HepG2 (cell line): Measurements from ENCODE around the gene RSL1D1. TPM values are rescaled to one million over a fixed set of nuclear protein-coding genes. Genes with fewer than 3 reads are reported as not detected.

Source experiments
- ATAC-seq: fragments of 200-7000 bp; cut with Tn5 transposase; 3 replicates; pipeline ENCODE4 v1.9.1; 2020; ENCODE audit warnings: mild to moderate bottlenecking, moderate library complexity
- BruUV-seq: library from RNA; stranded (reverse); fragments of 400-500 nt; replicated peaks from 2 replicates; lab custom pipeline; 2021; lab: Mats Ljungman, UMichigan
- CTCF ChIA-PET: fragments of 300-600 bp; formaldehyde crosslinking; extraction: SDS; loops from one replicate; lab custom pipeline; 2021; ENCODE audit warnings: low total read pairs, inconsistent platforms, low intra/inter-chr PET ratio; lab: Yijun Ruan, JAX
- POLR2A ChIA-PET: fragments of 350-600 bp; sonication (Branson Sonifier 250); formaldehyde crosslinking; loops from one replicate; lab custom pipeline; 2020; ENCODE audit warnings: antibody characterized with exemption, inconsistent platforms; lab: Yijun Ruan, JAX
- DNase-seq: peaks from one replicate; pipeline ENCODE4 v3.0.0-alpha.2; 2015; ENCODE audit warnings: low spot score
- FAIRE-seq: peaks from 3 replicates; lab custom pipeline; 2011; peaks lifted over from hg19 to GRCh38; lab: Jason Lieb, UNC
- H2AFZ ChIP-seq: one replicate; pipeline ENCODE4 v1.6.1; 2011; ENCODE audit warnings: low read length, inconsistent platforms
- H3K27ac ChIP-seq: fragments of 300-600 bp; 3 replicates; pipeline ENCODE4 v1.8.0; 2011; ENCODE audit warnings: mixed run types, mild to moderate bottlenecking, mixed read lengths, low read length, inconsistent platforms; ENCODE audit not compliant: insufficient read depth; ENCODE audit errors: extremely low read length
- H3K27me3 ChIP-seq, 2 experiments: fragments of 200-600 bp in 1 of 2; 2 replicates in 1 of 2; 3 replicates in 1 of 2; pipeline versions ENCODE4 v1.6.0 to v1.8.0; 2011; ENCODE audit warnings: low read length in 2 of 2, mild to moderate bottlenecking in 2 of 2, moderate library complexity in 2 of 2, inconsistent platforms in 1 of 2; ENCODE audit not compliant: insufficient read depth in 2 of 2, control insufficient read depth in 1 of 2
- H3K36me3 ChIP-seq, 2 experiments: fragments of 200-600 bp in 1 of 2; replicated peaks in 1 of 2; 2 replicates in 1 of 2; 3 replicates in 1 of 2; pipeline versions ENCODE4 v1.5.1 to v1.8.0; 2011; ENCODE audit warnings: low read length in 2 of 2, inconsistent platforms in 1 of 2; ENCODE audit not compliant: insufficient read depth in 2 of 2, control insufficient read depth in 1 of 2
- H3K4me1 ChIP-seq: 2 replicates; pipeline ENCODE4 v1.5.1; 2012; ENCODE audit warnings: low read length, inconsistent platforms; ENCODE audit not compliant: insufficient read depth
- H3K4me2 ChIP-seq: 2 replicates; pipeline ENCODE4 v1.6.0; 2011; ENCODE audit warnings: low read depth, low read length, inconsistent platforms
- H3K4me3 ChIP-seq, 3 experiments: fragments of 200-600 bp in 1 of 3; sonication (generic), shearing (Covaris generic) in 1 of 3; replicated peaks in 1 of 3; 2 replicates each; pipeline ENCODE4 v1.5.1; 2011 to 2016; ENCODE audit warnings: low read length in 3 of 3, inconsistent platforms in 2 of 3, low read depth in 2 of 3, mild to moderate bottlenecking in 2 of 3, control low read depth in 1 of 3, mixed read lengths in 1 of 3; ENCODE audit not compliant: insufficient read depth in 1 of 3
- H3K79me2 ChIP-seq: one replicate; pipeline ENCODE4 v1.6.1; 2011; ENCODE audit warnings: low read length, inconsistent platforms; ENCODE audit not compliant: insufficient read depth
- H3K9ac ChIP-seq: 2 replicates; pipeline ENCODE4 v1.6.0; 2011; ENCODE audit warnings: mild to moderate bottlenecking, low read depth, low read length, inconsistent platforms; ENCODE audit not compliant: insufficient read depth
- H3K9me3 ChIP-seq: 2 replicates; pipeline ENCODE4 v1.5.1; 2012; ENCODE audit warnings: mild to moderate bottlenecking, low read length
- H4K20me1 ChIP-seq: 2 replicates; pipeline ENCODE4 v1.6.0; 2011; ENCODE audit warnings: inconsistent platforms, mild to moderate bottlenecking, low read length, moderate library complexity; ENCODE audit not compliant: insufficient read depth
- ATM ChIP-seq: fragments of 450-650 bp; IDR thresholded peaks from 2 replicates; pipeline ENCODE4 v1.7.1; 2017; ENCODE audit warnings: mild to moderate bottlenecking, borderline replicate concordance
- GTF3A ChIP-seq: sonication (generic); formaldehyde crosslinking; conservative IDR thresholded peaks from 2 replicates; pipeline ENCODE4 v1.4.0; 2020; ENCODE audit warnings: mild to moderate bottlenecking, missing genetic modification reagents
- IRF2 ChIP-seq: IDR thresholded peaks from 2 replicates; pipeline ENCODE4 v1.6.1; 2018; ENCODE audit warnings: missing genetic modification reagents, missing compliant biosample characterization
- KDM6A ChIP-seq: IDR thresholded peaks from 2 replicates; pipeline ENCODE4 v1.6.1; 2016; ENCODE audit warnings: low read depth
- POLR2AphosphoS2 ChIP-seq: IDR thresholded peaks from 2 replicates; pipeline ENCODE4 v1.6.1; 2011; ENCODE audit warnings: low read depth, low read length, improper control_type of control experiment
- SAFB2 ChIP-seq: sonication (generic); formaldehyde crosslinking; IDR thresholded peaks from 2 replicates; pipeline ENCODE4 v1.5.1; 2020; ENCODE audit warnings: missing genetic modification reagents, low read depth, mild to moderate bottlenecking, borderline replicate concordance
- SIX4 ChIP-seq: sonication (generic); formaldehyde crosslinking; IDR thresholded peaks from 2 replicates; pipeline ENCODE4 v1.4.0; 2020; ENCODE audit warnings: missing genetic modification reagents
- SOX13 ChIP-seq, 3 experiments: fragments of 450-650 bp in 1 of 3; sonication (generic) in 1 of 3; formaldehyde crosslinking in 1 of 3; IDR thresholded peaks in 2 of 3; conservative IDR thresholded peaks in 1 of 3; 2 replicates each; pipeline versions ENCODE4 v1.5.0 to v1.6.1; 2016 to 2020; ENCODE audit warnings: antibody characterized with exemption in 1 of 3, mild to moderate bottlenecking in 1 of 3, missing compliant biosample characterization in 1 of 3, missing genetic modification reagents in 1 of 3, moderate library complexity in 1 of 3
- SRF ChIP-seq: IDR thresholded peaks from 2 replicates; pipeline ENCODE4 v1.6.1; 2011; ENCODE audit warnings: mild to moderate bottlenecking, low read depth, low read length, moderate library complexity
- ZBTB38 ChIP-seq: sonication (generic); formaldehyde crosslinking; IDR thresholded peaks from 2 replicates; pipeline ENCODE4 v1.5.1; 2020; ENCODE audit warnings: mild to moderate bottlenecking, missing genetic modification reagents
- ZNF274 ChIP-seq: sonication (generic); formaldehyde crosslinking; IDR thresholded peaks from 2 replicates; pipeline ENCODE4 v1.5.1; 2020; ENCODE audit warnings: mild to moderate bottlenecking, missing genetic modification reagents
- ZNF614 ChIP-seq: IDR thresholded peaks from 2 replicates; pipeline ENCODE4 v1.6.1; 2018; ENCODE audit warnings: missing biosample characterization, missing genetic modification reagents, inconsistent platforms, borderline replicate concordance
- ZNF775 ChIP-seq: sonication (generic); formaldehyde crosslinking; IDR thresholded peaks from 2 replicates; pipeline ENCODE4 v1.4.0; 2020; ENCODE audit warnings: missing genetic modification reagents, mild to moderate bottlenecking, moderate library complexity, borderline replicate concordance
- WGBS: methylation state at CpG from one replicate; pipeline ENCODE4 v1.1.6; 2017; ENCODE audit warnings: low lambda C conversion rate; 5-methylcytosine and 5-hydroxymethylcytosine counted together
- in situ Hi-C: cut with HindIII; loops from 2 replicates; pipeline ENCODE4 v1.10.0; 2017; ENCODE audit warnings: low pct_unique_long_range_greater_than_20kb; ENCODE audit not compliant: extremely low pct_ligation_motif_present
- intact Hi-C: fragments of 100-400 bp; cut with micrococcal nuclease; formaldehyde crosslinking; loops from one replicate; pipeline ENCODE4 v1.10.0; 2022; ENCODE audit not compliant: unreplicated experiment
- polyA plus RNA-seq, 8 experiments: library from polyadenylated mRNA; depleted of rRNA in 3 of 8; stranded (reverse) in 7 of 8; unstranded in 1 of 8; fragments of >200 nt; fragmentation: Illumina TruSeq in 4 of 8; extraction: Trizol in 4 of 8; gene quantifications; 2 replicates each; pipeline versions ENCODE4 v1.2.1 to v1.2.3, GENCODE V29; 2011 to 2016; ENCODE audit warnings: low read depth in 4 of 8, missing spikeins in 1 of 8, mixed read lengths in 1 of 8; ENCODE audit not compliant: insufficient read depth in 1 of 8
- total RNA-seq, 5 experiments: library from RNA; depleted of rRNA; stranded (reverse); fragments of >200 nt; fragmentation: Illumina TruSeq; extraction: Trizol; gene quantifications; 2 replicates each; pipeline ENCODE4 v1.2.3, GENCODE V29; 2016; ENCODE audit warnings: low read depth in 1 of 5
- TF ChIP-seq, protein P1 (sequence below): sonication (generic); formaldehyde crosslinking; IDR thresholded peaks from 2 replicates; pipeline ENCODE4 v1.5.0; 2020; ENCODE audit warnings: mild to moderate bottlenecking, missing genetic modification reagents, borderline replicate concordance
- TF ChIP-seq, protein P2 (sequence below): fragments of 450-650 bp; IDR thresholded peaks from 2 replicates; pipeline ENCODE4 v1.6.1; 2016
- TF ChIP-seq, protein P3 (sequence below): sonication (generic); formaldehyde crosslinking; IDR thresholded peaks from 2 replicates; pipeline ENCODE4 v1.4.0; 2020; ENCODE audit warnings: low read depth, mild to moderate bottlenecking, missing genetic modification reagents

The RSL1D1 gene
- total and polyA plus RNA-seq, 2 of the 13 experiments (the other 11 are each of a cell fraction or from before 2014, with no cell fraction given), result 187 to 343 TPM

DNA sequence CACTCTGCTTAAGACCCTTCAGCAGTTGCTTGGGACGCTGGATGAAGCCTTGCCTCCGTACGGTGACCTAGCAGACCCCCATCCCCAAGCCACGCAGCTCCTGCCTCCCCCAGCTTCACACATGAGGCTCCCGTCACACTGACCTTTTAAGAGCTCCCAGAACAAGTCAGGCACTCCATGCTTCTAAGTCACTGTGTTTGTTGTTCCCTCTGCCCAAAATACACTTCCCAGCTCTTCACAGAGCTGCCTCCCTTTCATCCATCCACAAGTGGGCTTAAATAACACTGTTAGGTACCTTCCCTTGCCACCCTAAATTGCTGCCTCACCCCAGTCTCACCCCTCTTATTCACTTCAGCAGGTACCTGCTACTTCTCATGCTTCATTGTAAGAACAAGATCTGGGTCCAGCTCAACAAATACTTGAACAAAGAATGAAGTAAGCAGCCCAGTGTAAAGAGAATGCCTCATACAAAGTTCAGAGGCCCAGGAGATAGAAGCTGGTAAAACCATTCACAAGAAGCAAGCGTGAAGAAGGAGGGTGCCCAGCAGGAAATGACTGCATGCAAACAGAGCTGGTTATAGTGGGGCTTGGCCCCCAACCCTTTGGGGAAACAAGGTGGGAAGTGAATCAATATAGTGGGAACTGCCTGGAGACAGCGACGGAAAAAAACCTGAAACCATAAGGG lies 60.1 kb downstream of the RSL1D1 start:
- intact Hi-C loops (loop anchor here (1.0 to 10.0 kb wide), 2 partner anchors 37 to 206 kb away; partner anchors contain the start of gene LITAF), in situ Hi-C loops (no loop called here)
- ATAC-seq (peak; percentile 42), FAIRE-seq (no peak), DNase-seq (peak; percentile 45)
- H3K79me2 ChIP-seq, result peaks cover 97% of the 10 kb centered on the region
- no peak overlapping the region for H2AFZ ChIP-seq
- peak overlapping the region; percentile 52 for H3K27ac ChIP-seq
- peaks cover 0 to 8% of the 10 kb centered on the region in 2 experiments; a peak in 3 of 5 replicates for H3K36me3 ChIP-seq
- H3K4me1 ChIP-seq, result peaks cover 98% of the 10 kb centered on the region
- ChIA-PET CTCF (no interaction called here), POLR2A (interaction anchor here (0.9 to 5.5 kb wide), 10 partner anchors 9 to 76 kb away, joined by 3 to 85 read pairs (median 5); partner anchors contain the start of gene TXNDC11)
- WGBS, result 62% methylated on average over 8 of the region's 8 CpGs
- peaks cover 56% of the 10 kb centered on the region for H4K20me1 ChIP-seq
- BruUV-seq, result no TSS peak
- H3K4me3 ChIP-seq, result peak overlapping the region in 1 of 3 experiments; percentile 28; a peak in 3 of 6 replicates
- H3K9ac ChIP-seq, result no peak overlapping the region
- no peaks in the 10 kb centered on the region for H3K27me3 ChIP-seq
- no peaks in the 10 kb centered on the region for H3K9me3 ChIP-seq
- H3K4me2 ChIP-seq, result peak overlapping the region; percentile 56
- 0 out of 2 replicates have a peak, but pooled peaks have one; percentile 49 for TF ChIP-seq ZNF775 (CRISPR knock-in tag)
- no peak for TF ChIP-seq SOX13 (IDR thresholded peaks at IDR 0.05)
- TF ChIP-seq SOX13 (CRISPR knock-in tag; conservative IDR thresholded peaks at IDR 0.05 in 1 of 2, IDR thresholded peaks at IDR 0.05 in 1 of 2), result peak in 1 of 2 experiments; percentile 33; a peak in 1 of 4 replicates
- TF ChIP-seq ZBTB38, result peak; percentile 52; the same call in 1 of the 2 replicates
- 0 out of 2 replicates have a peak, but pooled peaks have one; percentile 35 for TF ChIP-seq ZNF614 (CRISPR knock-in tag)
- TF ChIP-seq SIX4, result 0 out of 2 replicates have a peak, but pooled peaks have one; percentile 6
- TF ChIP-seq IRF2 (CRISPR knock-in tag), result no peak
- no peak for TF ChIP-seq SRF
- peak; percentile 58; the same call in 1 of the 2 replicates for TF ChIP-seq POLR2AphosphoS2
- TF ChIP-seq KDM6A (CRISPR knock-in tag), result 0 out of 2 replicates have a peak, but pooled peaks have one; percentile 32
- TF ChIP-seq, protein P1, sequence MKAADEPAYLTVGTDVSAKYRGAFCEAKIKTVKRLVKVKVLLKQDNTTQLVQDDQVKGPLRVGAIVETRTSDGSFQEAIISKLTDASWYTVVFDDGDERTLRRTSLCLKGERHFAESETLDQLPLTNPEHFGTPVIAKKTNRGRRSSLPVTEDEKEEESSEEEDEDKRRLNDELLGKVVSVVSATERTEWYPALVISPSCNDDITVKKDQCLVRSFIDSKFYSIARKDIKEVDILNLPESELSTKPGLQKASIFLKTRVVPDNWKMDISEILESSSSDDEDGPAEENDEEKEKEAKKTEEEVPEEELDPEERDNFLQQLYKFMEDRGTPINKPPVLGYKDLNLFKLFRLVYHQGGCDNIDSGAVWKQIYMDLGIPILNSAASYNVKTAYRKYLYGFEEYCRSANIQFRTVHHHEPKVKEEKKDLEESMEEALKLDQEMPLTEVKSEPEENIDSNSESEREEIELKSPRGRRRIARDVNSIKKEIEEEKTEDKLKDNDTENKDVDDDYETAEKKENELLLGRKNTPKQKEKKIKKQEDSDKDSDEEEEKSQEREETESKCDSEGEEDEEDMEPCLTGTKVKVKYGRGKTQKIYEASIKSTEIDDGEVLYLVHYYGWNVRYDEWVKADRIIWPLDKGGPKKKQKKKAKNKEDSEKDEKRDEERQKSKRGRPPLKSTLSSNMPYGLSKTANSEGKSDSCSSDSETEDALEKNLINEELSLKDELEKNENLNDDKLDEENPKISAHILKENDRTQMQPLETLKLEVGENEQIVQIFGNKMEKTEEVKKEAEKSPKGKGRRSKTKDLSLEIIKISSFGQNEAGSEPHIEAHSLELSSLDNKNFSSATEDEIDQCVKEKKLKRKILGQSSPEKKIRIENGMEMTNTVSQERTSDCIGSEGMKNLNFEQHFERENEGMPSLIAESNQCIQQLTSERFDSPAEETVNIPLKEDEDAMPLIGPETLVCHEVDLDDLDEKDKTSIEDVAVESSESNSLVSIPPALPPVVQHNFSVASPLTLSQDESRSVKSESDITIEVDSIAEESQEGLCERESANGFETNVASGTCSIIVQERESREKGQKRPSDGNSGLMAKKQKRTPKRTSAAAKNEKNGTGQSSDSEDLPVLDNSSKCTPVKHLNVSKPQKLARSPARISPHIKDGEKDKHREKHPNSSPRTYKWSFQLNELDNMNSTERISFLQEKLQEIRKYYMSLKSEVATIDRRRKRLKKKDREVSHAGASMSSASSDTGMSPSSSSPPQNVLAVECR, result 0 out of 2 replicates have a peak, but pooled peaks have one; percentile 26
- no peak for TF ChIP-seq ATM
- 0 out of 2 replicates have a peak, but pooled peaks have one; percentile 42 for TF ChIP-seq SAFB2 (CRISPR knock-in tag)
- TF ChIP-seq GTF3A, result 0 out of 2 replicates have a peak, but pooled peaks have one; percentile 29
- TF ChIP-seq, protein P2, sequence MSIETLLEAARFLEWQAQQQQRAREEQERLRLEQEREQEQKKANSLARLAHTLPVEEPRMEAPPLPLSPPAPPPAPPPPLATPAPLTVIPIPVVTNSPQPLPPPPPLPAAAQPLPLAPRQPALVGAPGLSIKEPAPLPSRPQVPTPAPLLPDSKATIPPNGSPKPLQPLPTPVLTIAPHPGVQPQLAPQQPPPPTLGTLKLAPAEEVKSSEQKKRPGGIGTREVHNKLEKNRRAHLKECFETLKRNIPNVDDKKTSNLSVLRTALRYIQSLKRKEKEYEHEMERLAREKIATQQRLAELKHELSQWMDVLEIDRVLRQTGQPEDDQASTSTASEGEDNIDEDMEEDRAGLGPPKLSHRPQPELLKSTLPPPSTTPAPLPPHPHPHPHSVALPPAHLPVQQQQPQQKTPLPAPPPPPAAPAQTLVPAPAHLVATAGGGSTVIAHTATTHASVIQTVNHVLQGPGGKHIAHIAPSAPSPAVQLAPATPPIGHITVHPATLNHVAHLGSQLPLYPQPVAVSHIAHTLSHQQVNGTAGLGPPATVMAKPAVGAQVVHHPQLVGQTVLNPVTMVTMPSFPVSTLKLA, result 0 out of 2 replicates have a peak, but pooled peaks have one; percentile 2
- TF ChIP-seq, protein P3, sequence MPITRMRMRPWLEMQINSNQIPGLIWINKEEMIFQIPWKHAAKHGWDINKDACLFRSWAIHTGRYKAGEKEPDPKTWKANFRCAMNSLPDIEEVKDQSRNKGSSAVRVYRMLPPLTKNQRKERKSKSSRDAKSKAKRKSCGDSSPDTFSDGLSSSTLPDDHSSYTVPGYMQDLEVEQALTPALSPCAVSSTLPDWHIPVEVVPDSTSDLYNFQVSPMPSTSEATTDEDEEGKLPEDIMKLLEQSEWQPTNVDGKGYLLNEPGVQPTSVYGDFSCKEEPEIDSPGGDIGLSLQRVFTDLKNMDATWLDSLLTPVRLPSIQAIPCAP (CRISPR knock-in tag), result no peak
- TF ChIP-seq ZNF274 (CRISPR knock-in tag), result no peak
